Measurements from ENCODE around the gene OPCML. TPM values are rescaled to one million over a fixed set of nuclear protein-coding genes. Genes with fewer than 3 reads are reported as not detected.

The OPCML gene
- total and polyA plus RNA-seq, 12 donors = under 0.01 to 1.2 (median 0.39) TPM

GRCh38 chr11:132453406-132453805, 1078.9 kb downstream of the OPCML start:
- Histone ChIP-seq H3K4me1 (no peaks in the 10 kb centered on the region), H3K4me3 (no peak overlapping the region), H3K27ac (no peak overlapping the region), H3K9me3 (no peaks in the 10 kb centered on the region), H3K27me3 (peaks cover 0 to 17% (median 0%) of the 10 kb centered on the region in 7 donors), H3K36me3 (no peaks in the 10 kb centered on the region)
- DNase-seq (no peak), ATAC-seq (no peak)
- 84 to 87% methylated on average over 8 of the region's 8 CpGs for WGBS, 2 donors
- TF ChIP-seq, protein P1, sequence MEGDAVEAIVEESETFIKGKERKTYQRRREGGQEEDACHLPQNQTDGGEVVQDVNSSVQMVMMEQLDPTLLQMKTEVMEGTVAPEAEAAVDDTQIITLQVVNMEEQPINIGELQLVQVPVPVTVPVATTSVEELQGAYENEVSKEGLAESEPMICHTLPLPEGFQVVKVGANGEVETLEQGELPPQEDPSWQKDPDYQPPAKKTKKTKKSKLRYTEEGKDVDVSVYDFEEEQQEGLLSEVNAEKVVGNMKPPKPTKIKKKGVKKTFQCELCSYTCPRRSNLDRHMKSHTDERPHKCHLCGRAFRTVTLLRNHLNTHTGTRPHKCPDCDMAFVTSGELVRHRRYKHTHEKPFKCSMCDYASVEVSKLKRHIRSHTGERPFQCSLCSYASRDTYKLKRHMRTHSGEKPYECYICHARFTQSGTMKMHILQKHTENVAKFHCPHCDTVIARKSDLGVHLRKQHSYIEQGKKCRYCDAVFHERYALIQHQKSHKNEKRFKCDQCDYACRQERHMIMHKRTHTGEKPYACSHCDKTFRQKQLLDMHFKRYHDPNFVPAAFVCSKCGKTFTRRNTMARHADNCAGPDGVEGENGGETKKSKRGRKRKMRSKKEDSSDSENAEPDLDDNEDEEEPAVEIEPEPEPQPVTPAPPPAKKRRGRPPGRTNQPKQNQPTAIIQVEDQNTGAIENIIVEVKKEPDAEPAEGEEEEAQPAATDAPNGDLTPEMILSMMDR (IDR thresholded peaks at IDR 0.05) = no peak
- intact Hi-C loops (cut with DNase I) = no loop called here

- DNase-seq = no peak
- WGBS, 2 donors = 79 to 88% methylated on average over 1 of the region's 1 CpG
- no peak overlapping the region for H3K27ac ChIP-seq
- no peaks in the 10 kb centered on the region for H3K9me3 ChIP-seq
- no peaks in the 10 kb centered on the region for H3K4me1 ChIP-seq
- intact Hi-C loops (cut with DNase I) = no loop called here
- no peak for ATAC-seq
- TF ChIP-seq, protein P1 (IDR thresholded peaks at IDR 0.05) = no peak
- H3K27me3 ChIP-seq = peaks cover 0 to 17% (median 0%) of the 10 kb centered on the region in 7 donors
- no peaks in the 10 kb centered on the region for H3K36me3 ChIP-seq
- H3K4me3 ChIP-seq = no peak overlapping the region
Measured at GRCh38 chr11:132452616-132453015, 1079.7 kb downstream of the OPCML start.

DNA sequence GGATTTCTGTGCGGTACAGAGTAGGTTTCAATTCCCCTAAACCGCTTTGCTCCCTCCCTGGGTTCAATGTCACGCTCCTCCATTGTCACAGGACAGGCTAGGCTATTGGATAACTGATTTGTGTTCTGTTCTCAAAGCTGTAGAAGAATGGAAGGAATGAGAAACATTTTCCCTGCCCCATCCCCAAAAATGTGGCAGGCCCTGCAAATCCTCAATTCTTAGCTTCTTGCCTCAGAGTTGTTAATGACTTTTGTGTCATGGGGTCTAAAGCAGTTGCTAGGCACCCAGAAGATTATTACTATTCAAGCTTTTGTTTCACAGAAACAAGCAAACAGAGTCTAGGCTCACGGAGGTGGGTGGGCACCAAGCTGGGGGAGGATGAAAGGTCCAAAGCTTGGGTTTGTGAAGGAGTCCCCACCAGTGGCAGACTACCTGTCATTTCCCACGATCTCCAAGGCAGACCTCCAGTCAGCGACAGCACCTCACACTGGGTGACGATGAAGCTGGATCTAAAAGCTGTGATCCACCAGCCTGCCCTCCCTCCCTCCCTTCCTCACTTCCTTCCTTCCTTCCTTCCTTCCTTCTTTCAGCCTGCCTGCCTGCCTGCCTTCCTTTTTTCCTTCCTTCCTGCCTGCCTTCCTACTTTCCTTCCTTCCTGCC, 1080.2 kb downstream of the OPCML start:
- TF ChIP-seq, protein P1 (IDR thresholded peaks at IDR 0.05) = no peak
- intact Hi-C loops (cut with DNase I) = no loop called here
- no peak for ATAC-seq
- Histone ChIP-seq H3K36me3 (no peaks in the 10 kb centered on the region), H3K9me3 (no peaks in the 10 kb centered on the region), H3K4me1 (no peaks in the 10 kb centered on the region), H3K27me3 (peaks cover 0 to 17% (median 0%) of the 10 kb centered on the region in 7 donors), H3K27ac (no peak overlapping the region), H3K4me3 (no peak overlapping the region)
- WGBS, 2 donors = 70 to 73% methylated on average over 7 of the region's 7 CpGs
- no peak for DNase-seq

DNA sequence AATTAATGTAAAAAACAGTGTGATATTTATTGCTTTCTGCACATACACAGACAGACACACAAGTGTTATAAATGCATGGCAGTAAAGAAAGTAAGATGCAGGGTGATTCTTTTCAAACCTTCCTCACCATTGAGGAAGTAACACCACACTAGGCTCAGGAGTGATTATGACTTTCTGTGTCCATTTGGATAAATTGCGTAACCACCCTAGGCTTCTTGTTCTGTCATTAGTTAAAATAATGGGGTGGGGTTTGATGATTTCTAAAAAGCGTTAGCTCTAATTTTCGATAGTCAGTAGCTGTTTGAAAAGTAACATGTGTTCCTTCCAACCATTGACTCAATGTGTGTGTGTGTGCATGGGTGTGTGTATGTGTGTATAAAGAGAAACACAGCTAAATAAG, 1081.7 kb downstream of the OPCML start:
- intact Hi-C loops (cut with DNase I) = no loop called here
- no peak for ATAC-seq
- WGBS, 2 donors = 87 to 88% methylated on average over 3 of the region's 3 CpGs
- no peaks in the 10 kb centered on the region for H3K4me1 ChIP-seq
- no peak for DNase-seq
- peaks cover 0 to 17% (median 0%) of the 10 kb centered on the region in 7 donors for H3K27me3 ChIP-seq
- H3K4me3 ChIP-seq = no peak overlapping the region
- H3K9me3 ChIP-seq = no peaks in the 10 kb centered on the region
- TF ChIP-seq, protein P1 (IDR thresholded peaks at IDR 0.05) = no peak
- H3K36me3 ChIP-seq = no peaks in the 10 kb centered on the region
- no peak overlapping the region for H3K27ac ChIP-seq
